SW480 (cell line): ENCODE results near the gene GNAS.
"Not testable (repeated sequence)": the region's sequence is repeated elsewhere in the genome, so short reads cannot be mapped to it uniquely, and the experiment has no call there.

Experiments used
- DNase-seq: peaks from one replicate; pipeline ENCODE4 v3.0.0-alpha.2; 2016; ENCODE audit warnings: low spot score

The GNAS gene

DNA sequence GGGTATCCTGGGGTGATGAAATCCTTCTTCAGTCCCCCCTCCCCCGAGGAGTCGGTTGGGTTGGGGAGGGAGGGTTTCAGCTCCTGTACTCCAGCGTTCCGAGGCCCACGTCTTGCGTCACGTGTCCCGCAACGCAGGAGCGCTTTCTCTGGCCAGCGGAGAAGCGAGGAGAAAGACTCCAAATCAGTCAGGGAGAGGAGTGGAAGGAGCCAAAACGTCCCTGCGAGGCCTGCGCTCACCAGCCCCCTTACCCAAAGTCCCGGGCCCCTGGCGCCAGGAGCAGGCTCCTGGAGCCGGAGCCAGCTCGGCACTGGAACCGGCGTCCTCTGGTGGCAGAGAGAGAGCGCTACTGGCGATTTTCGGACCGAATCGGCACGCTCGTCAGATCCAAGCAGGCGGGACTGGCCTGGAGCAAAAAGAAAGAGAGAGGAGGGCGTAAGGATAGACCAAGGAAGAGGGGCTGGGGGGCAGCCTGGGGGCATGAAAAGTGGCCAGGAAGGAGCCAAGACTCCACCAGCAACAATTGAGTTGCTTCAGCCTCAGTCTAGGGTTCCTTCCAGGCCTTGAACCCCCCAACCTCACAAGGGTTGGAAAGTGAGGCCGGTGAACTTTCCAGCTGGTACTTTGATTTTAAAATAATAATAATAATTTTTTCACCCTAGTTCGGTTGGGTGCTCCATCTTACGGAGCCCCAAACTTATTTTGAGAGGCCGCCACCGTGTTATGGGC lies at the start of gene GNAS:
Gene GNAS, plus strand, starts transcription at position 174 of the 729 bp plus-strand sequence.
- no peak for DNase-seq

DNA sequence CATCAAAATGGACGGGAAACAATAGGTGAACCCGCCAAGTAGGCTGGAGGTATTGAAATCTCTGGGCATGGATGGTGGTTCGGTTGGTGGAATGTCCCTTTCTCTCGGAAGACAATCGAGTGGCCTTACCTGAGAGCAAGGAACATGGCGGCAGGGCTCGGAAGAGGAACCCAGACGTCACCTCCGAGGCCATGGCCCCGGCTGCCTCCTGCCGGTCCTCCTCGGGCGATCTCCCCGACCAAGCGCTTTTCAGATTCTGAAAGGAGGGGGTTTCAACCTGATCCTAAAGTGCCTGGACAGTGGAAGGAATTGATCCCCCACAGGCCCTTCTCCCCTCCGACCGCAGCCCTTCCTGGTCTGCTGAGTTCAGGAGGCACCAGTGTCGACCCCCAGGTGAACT lies 49.0 kb upstream of the GNAS start:
- no peak for DNase-seq

DNA sequence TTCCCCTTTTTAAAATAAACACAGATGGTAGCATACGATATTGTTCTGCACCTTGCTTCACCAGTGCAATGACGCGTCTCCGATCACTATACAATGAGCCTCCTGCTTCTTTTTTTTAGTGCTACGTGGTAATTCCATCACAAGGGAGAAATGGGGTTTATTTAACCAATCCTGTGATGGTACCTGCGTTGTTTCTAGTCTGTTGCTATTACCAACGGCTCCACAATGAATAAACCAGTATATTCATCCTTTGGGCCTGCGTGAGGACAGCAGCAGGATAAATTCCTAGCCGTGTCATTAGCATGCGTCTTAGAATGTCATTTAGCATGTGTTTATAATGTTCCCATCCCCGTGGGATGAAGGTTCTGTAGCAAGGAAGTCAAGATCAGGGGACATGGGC lies 44.7 kb upstream of the GNAS start:
- DNase-seq = no peak

DNA sequence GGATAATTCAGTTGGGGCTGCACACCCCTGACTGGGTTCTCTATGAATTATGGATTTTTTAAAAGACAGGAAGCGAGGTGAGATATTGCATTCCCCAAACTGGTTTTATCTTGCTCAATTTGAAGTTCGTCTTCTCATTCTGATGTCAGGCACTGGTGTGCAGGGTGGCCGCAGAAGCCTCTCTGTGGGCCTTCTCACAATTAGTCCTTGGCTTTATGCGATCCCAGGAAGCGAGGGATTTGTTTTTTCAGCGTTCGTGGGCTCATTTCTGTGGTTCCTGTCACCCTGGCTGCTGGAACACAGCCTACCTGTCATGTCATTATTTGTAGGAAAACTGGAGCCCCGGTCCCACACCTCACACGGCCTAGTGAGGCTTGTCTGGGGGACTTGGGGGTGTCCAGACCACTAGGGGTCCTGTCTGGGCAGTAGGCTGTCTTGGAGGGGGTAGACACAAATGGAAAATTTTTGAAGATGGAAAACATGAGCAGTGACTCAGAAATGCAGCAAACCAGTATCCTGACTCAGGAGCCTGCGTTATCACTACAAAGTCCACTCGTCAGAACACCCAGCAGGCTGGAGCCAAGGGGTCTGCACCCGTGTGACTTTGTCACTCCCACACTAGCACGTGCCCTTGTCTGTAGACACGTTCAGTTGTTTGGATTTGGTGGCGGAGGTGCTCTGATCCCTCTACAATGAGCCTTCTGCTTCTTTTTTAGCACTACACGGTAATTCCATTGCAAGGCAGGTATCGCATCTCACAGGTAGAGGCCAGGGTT lies 44.1 kb upstream of the GNAS start:
- no peak for DNase-seq

DNA sequence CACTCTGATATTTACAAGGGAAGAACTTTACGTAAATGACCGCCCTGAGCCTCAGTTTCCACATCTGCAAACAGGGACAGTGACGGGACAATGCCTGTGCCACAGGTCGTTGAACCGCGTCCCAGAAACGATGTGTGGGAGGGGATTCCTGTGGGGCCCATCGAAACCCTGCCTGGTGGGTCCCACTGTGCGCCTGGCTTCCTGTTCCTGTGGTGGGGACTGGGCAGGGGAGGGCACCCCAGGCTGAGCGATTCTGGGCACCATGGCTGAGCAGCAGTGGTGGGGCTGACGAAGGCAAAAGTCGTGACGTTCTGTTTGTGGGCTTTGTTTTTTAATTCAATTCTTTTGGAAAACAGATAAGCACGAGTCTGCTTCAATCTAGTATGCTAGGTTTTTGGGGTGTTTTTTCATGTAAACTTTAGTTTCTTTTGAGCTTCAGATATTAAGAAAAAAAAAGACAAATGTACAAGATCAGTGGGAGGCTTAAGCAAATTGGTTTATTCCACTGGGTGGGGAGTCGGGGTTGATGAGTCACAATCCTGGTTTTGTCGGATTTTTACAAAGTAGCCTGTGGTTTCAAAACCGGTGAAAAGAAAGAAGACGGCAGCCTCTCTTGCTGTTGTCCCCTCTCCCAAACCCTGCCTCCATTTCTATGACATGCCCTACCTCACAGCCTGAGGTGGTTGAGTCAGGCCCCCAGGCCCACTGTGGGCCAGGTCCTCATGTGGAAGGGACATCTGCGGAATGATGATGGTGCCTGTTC lies 42.2 kb upstream of the GNAS start:
- peak; percentile 15 for DNase-seq

DNA sequence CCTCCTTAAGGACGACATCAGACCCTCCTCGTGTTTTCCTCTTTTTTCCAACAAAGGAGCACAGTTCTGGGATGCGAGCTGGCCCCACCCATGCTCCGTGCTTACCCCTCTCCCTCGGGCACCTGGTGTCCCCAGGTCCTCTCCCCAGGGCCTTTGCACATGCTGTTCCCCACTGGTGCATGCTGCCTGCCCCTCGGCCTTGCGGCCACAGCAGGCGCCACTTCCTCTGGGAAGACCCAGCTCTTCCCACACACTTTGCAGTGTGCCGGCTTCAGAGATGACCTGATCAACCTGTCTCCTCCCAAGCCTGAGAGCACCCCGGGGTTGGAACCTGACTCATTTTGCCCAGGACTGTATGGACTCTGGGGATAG lies 41.7 kb upstream of the GNAS start:
- no peak for DNase-seq

DNA sequence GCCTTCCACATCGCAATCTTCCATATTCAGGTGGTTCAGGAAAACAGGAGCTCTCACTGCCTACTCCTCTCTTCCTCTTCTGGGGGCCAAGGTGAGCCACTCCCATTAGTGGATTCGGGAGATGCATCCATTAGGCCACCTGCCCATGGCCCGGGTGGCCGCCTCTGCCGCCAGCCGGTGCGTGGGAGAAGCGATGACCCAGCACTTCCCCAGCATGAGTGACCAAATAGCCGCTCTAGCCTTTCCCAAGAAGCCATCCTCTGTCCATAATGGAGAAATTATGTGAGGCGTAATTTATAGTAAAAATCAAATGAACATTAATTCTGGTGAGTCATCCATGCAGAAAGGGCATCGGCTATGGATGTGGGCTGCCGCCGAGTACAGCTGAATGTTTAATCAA lies 41.2 kb upstream of the GNAS start:
- no peak for DNase-seq

DNA sequence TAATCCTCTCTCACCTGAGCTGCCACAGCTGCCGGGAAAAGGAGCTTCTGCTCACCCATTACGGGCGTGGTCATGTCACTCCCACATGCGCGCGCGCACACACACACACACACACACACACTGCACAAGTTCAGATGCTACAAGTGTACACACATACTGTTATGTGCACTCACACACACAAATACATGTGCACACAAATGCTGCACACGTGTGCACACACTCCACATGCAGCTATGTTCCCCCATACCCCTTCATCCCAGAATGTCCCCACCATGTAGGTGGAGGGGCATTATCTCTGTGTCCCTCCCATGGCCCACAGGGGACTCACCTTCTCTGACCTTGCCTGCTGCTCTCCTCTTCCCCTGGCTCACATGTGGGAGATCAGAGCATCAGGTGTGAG lies 39.1 kb upstream of the GNAS start:
- DNase-seq = peak; percentile 13

DNA sequence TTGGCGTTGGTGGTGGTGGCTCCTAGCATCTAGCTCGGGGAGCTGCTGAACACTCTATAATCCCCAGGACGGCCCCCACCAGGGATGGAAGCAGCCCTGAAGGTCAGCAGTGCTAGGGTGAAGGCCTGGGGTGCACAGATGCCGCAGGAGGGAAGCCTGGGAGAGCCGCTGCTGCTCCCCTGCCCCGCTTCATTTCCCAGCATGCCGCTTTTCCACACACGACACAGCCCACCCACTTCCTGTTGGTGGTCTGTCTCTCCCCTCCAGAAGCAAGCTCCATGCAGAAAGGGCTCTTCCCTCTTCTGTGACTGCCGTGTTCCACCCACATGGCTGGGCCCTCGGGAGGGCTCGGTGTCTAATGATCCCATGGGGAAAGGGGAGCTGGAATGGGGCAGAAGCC lies 37.1 kb upstream of the GNAS start:
- DNase-seq = no peak

DNA sequence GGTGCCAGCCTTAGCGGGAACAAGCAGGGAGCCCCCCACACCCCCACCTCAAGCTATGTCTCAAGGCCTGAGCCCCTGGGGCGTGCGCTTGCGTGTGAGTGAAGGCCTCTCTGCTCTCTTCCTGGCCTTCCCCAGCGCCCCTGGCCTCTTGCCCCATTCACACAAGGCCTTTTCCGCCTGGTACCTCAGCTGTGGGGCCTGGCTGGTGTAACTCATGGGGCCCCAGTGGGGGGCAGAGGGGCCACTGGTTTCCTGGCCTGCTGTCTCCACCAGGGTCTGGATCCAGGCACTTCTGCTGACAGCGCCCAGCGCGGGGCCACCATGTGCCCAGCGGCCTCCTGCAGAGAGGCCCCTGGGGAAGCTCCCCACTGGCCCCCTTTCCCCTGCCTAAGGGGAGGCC lies 36.5 kb upstream of the GNAS start:
- no peak for DNase-seq

DNA sequence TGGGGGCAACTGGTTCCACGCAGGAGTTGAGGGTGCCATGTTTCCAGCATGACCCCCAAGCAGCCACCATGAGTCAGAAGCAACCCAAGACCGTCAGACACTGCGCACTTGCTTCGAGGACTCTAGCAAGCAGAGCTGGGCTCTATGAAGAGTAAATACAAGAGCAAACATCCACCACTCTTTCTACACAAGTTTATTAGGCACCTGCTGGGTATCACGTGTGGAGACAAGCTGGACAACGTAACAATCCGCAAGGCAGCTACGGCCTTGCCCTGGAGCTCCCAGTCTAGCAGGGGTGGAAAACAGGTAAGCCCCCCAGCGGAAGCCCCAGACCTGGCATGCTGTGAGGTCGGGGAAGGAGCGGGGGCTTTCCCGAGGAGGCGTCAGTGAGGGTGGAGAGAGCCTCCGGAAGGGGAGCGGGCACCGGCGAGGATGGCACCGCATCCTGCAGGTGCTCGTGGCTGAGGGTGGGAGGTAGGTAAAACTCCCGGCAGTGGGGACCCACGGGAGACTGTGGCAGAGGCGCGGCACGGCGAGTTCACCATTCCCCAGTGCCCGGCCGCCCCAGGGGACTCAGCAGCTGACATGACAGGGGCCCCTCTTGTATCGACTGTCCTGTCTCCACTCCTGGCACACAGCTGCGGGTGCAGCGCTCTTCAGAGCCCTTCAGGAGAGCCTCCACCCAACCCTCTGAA lies 35.4 kb upstream of the GNAS start:
- DNase-seq = no peak

DNA sequence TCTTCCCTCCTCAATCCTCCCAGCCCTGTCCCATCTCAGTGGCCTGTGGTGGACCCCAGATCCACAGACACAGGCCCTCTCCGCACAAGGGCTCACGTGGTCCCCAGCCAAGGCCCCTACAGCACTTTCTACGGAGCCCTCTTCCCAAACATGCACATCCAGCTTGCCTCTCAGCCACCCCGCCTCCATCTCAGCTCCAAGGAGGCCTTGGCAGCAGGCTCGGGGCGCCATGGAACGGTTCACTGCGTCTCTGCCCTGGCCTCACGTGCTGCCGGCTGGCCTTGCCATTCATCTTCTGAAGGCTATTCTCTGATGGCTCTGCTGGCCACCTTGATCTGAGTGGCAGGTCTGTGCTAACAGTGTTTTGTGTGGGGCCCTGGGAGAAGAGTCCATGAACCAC lies 34.8 kb upstream of the GNAS start:
- no peak for DNase-seq

DNA sequence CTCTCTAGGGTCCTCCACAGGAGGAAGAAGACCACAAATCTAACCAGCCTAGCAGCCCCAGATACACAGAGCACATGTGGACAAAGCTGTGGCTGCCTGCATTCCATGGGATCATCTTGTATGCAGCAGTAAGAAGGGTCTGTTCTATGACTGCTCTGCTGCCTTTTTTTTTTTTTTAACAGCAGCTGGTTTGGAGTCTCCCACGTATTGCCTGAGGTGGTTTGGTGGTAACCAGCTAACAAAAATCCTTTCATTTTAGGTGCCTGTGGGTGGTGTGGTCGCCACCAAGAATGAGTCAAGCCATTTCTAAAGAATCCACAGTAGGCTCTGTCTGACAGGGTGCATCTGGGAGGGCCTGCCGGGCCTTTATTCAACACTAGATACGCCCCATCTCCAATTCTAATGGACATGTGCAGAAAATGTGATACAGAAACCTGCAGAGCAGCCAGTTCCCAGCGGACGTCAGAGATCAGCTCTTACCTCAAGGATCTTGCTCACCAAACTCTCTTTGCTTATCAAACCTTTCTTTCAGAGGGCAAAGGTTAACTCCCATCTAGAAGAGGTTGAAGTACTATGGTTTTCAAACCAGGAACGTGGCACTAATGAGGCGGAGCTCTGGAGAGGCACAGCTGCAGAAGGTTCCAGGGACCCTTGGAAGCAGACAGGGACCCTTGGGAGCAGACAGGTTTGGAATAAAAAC lies 33.8 kb upstream of the GNAS start:
- peak; percentile 98 for DNase-seq

DNA sequence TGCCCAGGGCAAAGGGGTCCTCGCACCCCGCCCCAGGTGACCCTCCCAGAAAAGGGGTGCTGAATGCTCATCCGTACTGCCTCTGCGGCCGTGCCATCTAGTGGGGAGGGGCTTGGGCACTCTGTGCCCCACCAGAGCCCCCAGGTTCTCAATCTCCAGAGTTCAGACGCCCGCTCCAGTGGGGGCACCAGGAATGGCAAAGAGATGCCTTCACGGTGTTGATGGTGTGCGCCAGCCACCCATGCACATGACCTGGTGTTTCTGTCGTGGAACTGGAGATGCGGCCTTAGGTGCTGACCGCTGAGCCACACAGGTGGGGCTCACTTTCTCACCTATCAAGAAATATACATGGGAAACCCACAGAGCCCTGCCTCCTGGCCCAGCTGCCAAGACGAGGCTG lies 32.6 kb upstream of the GNAS start:
- no peak for DNase-seq

DNA sequence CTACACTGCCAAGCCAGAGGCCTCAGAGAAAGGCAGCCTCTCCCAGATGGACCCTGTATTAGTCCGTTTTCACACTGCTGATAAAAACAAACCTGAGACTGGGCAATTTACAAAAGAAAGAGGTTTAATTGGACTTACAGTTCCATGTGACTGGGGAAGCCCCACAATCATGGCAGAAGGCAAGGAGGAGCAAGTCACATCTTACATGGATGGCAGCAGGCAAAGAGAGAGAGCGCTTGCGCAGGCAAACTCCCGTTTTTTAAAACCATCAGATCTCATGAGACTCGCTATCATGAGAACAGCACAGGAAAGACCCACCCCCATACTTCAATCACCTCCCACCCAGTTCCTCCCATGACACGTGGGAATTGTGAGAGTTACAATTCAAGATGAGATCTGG lies 32.0 kb upstream of the GNAS start:
- not testable (repeated sequence) for DNase-seq

DNA sequence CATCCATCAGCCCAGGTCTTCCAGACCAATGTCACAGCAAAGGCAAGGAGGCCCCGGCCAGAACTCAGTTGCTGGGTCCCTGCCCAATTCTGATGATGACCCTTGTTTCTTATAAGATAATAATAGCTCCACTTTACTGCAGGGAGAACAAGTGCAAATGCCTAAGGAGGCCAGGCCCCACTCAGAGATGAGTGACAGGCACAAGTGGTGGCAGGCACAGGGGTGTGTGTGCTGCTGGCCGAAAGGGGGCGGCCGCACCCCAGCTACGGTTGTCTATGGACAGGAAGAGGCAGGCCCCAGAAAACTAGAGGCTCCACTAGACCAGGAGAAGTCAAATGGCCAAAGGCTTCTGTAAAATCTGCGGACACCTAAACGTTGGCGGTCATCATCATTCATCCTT lies 30.4 kb upstream of the GNAS start:
- DNase-seq = no peak

DNA sequence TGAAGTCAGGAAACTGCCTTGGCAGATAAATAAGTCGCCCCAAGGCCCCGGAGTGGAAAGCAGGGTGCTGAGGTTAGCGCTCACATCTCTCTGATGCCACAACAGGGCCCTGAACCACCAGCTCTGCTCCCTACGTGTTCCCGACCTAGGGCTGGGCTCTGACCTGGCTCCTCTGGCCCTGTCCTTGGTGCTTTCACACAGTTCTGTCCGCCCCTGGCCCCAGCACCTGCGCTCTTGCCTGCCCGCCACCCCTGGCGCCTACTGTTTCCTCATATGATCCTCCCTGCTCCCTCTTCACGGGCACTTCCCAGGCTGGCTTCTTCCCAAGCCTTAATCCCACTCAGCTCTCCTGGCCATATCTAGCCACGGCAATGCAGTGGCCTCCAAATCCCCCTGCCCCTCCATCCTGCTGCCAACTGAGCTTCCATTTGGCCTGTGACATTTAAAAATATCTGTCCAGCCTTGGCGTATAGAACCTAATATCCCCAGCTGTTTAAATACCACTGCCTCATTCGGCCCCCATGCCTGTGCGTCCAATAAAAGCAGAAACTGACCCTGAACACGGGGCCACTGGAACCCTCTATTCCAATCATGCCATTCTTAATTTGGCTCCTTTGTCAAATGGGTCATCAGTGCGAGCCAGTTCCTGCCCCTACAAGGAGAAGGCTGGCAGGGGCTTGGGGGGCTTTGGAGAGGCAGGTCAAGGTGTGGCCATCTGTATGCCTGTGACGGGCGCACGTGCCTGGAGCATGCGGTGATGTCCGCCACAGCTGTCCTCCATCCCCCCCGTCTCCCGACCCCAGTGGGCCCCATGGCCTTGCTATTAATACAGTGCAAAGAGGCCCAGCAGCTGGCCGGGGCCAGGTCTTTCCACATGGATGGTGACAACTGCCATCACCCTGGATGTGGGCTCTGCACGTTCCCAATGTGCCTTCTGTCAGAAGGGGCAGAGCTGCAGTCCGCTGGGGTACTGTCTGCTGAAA lies 29.5 kb upstream of the GNAS start:
- no peak for DNase-seq

DNA sequence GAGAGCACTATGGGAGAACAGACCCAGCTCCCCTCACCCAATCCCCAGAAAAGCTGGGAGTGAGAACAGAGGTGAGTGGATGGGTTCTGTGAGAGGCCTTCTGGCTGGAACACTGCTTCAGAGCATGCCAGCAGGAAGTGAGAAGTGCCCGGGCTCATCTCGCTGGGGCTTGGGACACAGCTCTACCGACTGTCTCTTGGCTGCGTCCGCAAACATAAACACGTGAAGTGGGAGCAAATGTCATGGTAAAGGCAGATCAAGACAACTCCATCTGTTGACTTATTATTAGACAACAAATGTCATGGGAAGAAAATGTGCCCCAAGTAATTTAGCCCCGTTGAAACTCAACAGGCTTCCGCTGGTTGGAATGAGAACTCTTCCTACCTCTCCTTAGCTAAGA lies 27.7 kb upstream of the GNAS start:
- no peak for DNase-seq

DNA sequence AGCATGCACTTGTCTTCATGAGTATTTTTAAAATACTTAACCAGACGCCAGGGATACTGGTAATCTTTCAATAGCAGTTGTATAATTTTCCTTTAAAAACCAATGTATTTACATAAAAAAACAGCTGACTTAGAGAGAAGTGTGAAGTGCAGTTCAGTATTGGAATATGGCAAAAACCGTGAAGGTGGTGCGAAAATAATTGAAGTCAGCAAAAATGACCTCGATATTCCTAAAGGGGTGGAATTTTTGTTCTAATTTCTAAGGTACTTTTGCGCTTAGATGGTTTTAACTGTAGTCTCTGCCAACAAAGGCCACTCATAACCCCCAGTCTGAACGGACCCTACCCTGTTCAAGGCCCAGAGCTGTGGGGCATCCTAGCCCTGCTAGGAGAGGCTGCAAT lies 27.1 kb upstream of the GNAS start:
- no peak for DNase-seq

DNA sequence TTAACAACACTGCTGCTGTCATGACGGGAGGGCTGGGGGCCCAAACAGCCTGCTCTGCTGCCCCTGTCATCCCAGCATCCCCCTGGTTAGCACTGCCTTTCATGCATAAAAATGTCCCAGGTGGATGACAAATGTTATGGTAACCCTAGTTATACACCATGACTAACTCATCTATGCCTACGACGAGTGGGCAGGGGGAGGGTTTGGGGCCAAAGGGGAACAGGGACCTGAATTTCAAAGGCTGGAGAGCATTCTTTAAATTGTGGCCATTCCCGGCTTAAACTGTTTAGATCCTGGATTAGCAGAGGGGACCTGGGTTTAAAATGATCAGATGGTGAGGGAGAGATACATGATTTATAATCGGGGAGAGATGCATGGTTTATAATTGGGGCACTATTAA lies 26.2 kb upstream of the GNAS start:
- DNase-seq = no peak

DNA sequence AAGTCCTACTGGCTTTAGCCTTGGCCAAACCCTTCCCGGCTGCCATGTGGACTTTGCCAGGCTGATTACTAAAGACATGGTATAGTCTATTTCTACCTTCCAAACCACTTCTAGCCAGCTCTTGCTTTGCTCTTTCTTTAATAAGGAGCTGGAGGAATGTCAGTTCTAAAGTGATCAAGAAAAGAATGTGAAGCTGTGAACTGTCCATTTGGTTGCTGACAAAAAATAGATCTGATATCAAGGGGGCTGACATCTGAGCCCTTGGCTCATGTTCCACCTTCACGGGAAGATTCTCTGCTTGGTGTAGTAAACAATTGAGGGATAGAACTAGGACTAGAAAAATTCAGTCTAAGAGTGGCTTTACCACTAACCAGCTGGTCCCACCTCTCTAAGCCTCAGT lies 24.4 kb upstream of the GNAS start:
- DNase-seq = no peak
